AG04450 (cell line): ENCODE measurements around the gene NPHP4. TPM values are rescaled to one million over a fixed set of nuclear protein-coding genes. Genes with fewer than 3 reads are reported as not detected.

Experiments used
- CTCF ChIA-PET: fragments of 300-600, 350-600 bp; formaldehyde crosslinking; extraction: SDS; loops from one replicate; lab custom pipeline; 2022; ENCODE audit warnings: antibody characterized with exemption, inconsistent platforms; lab: Charles Lee
- POLR2A ChIA-PET: fragments of 350-600 bp; formaldehyde crosslinking; extraction: SDS; loops from one replicate; lab custom pipeline; 2021; ENCODE audit warnings: antibody characterized with exemption, inconsistent platforms; lab: Yijun Ruan, JAX
- DNase-seq: peaks from one replicate; pipeline ENCODE4 v3.0.0-alpha.2; 2011; ENCODE audit warnings: low read depth, low spot score
- H3K27ac ChIP-seq: one replicate; pipeline ENCODE4 v1.5.1; 2012; ENCODE audit warnings: low read depth, low read length, control low read depth
- H3K27me3 ChIP-seq: one replicate; pipeline ENCODE4 v1.6.0; 2012; ENCODE audit warnings: low read length; ENCODE audit not compliant: control insufficient read depth, insufficient read depth
- H3K4me3 ChIP-seq: 2 replicates; pipeline ENCODE4 v1.5.1; 2011; ENCODE audit warnings: mild to moderate bottlenecking, low read depth, low read length, control low read depth
- H3K9me3 ChIP-seq: 2 replicates; pipeline ENCODE4 v1.5.1; 2012; ENCODE audit warnings: low read length; ENCODE audit not compliant: control insufficient read depth, insufficient read depth
- CTCF ChIP-seq: IDR thresholded peaks from 2 replicates; pipeline ENCODE4 v1.5.1; 2011; ENCODE audit warnings: low read depth, low read length, control low read depth, inconsistent platforms
- polyA plus RNA-seq: library from polyadenylated mRNA; depleted of rRNA; stranded (reverse); fragments of >200 nt; gene quantifications from 2 replicates; pipeline ENCODE4 v1.2.3, GENCODE V29; 2011

The NPHP4 gene
- polyA plus RNA-seq, 1 experiment = 1.6 TPM

GRCh38 chr1:5934058-5934884, 58.0 kb downstream of the NPHP4 start:
- TF ChIP-seq CTCF = no peak
- Histone ChIP-seq H3K27ac (no peak overlapping the region), H3K27me3 (no peaks in the 10 kb centered on the region), H3K4me3 (no peak overlapping the region), H3K9me3 (no peaks in the 10 kb centered on the region; the same call in 1 of the 2 replicates)
- POLR2A ChIA-PET = no interaction called here
- CTCF ChIA-PET = interaction anchor here (0.8 kb wide), 1 partner anchor 19 kb away, joined by 3 read pairs; no protein-coding TSS in a partner anchor
- no peak for DNase-seq

- Histone ChIP-seq H3K27me3 (no peaks in the 10 kb centered on the region), H3K4me3 (no peak overlapping the region), H3K27ac (no peak overlapping the region), H3K9me3 (no peaks in the 10 kb centered on the region; the same call in 1 of the 2 replicates)
- TF ChIP-seq CTCF = no peak
- no peak for DNase-seq
- POLR2A ChIA-PET = no interaction called here
- CTCF ChIA-PET = interaction anchor here (0.8 kb wide), 1 partner anchor 18 kb away, joined by 3 read pairs; no protein-coding TSS in a partner anchor
Observed at GRCh38 chr1:5933676-5934057, 58.6 kb downstream of the NPHP4 start.

GRCh38 chr1:5933050-5933449, 59.2 kb downstream of the NPHP4 start:
- no peak for DNase-seq

GRCh38 chr1:5928714-5929400, 63.4 kb downstream of the NPHP4 start:
- Histone ChIP-seq H3K27me3 (no peaks in the 10 kb centered on the region), H3K27ac (no peak overlapping the region), H3K9me3 (no peaks in the 10 kb centered on the region), H3K4me3 (no peak overlapping the region)
- ChIA-PET POLR2A (no interaction called here), CTCF (no interaction called here)
- DNase-seq = no peak
- no peak for TF ChIP-seq CTCF

More at GRCh38 chr1:5933050-5933449, 59.2 kb downstream of the NPHP4 start:
- no peaks in the 10 kb centered on the region; the same call in 1 of the 2 replicates for H3K9me3 ChIP-seq
- no peak overlapping the region for H3K27ac ChIP-seq
- H3K4me3 ChIP-seq = no peak overlapping the region
- CTCF ChIA-PET = no interaction called here
- POLR2A ChIA-PET = no interaction called here
- H3K27me3 ChIP-seq = no peaks in the 10 kb centered on the region
- no peak for TF ChIP-seq CTCF
